CD4-positive, alpha-beta T cell treated with Interleukin-15 for 1 hour (primary cell): Measurements from ENCODE around the gene SUV39H1.
"Not testable (repeated sequence)": the region's sequence is repeated elsewhere in the genome, so short reads cannot be mapped to it uniquely, and the experiment has no call there.

Source experiments
- DNase-seq: peaks from one replicate; pipeline ENCODE4 v3.0.0-alpha.2; 2020

The SUV39H1 gene

GRCh38 chrX:48696301-48696908, at the start of gene SUV39H1:
SUV39H1 (plus strand) TSS chrX:48696734; CDS start chrX:48696785, 51 bp downstream.
- DNase-seq = peak; percentile 92

GRCh38 chrX:48648336-48648751, 48.2 kb upstream of the SUV39H1 start:
- peak; percentile 41 for DNase-seq

DNA sequence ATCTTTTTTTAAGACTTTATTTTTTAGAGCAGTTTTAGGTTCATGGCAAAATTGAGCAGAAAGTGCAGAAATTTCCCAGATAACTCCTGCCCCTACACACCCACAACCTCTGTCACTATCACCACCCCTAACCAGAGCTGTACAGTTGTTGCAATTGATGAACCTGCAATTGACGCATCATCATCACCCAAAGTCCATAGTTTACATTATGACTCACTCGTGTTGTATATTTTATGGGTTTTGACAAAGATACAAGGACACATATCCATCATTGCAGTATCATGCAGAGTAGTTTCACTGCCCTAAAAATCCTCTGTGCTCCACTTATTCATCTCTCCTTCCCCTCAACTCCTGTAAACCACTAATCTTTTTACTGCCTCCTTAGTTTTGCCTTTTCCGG, 47.4 kb upstream of the SUV39H1 start:
- DNase-seq = no peak

- not testable (repeated sequence) for DNase-seq
Measured at GRCh38 chrX:48652055-48652579, 44.4 kb upstream of the SUV39H1 start.

DNA sequence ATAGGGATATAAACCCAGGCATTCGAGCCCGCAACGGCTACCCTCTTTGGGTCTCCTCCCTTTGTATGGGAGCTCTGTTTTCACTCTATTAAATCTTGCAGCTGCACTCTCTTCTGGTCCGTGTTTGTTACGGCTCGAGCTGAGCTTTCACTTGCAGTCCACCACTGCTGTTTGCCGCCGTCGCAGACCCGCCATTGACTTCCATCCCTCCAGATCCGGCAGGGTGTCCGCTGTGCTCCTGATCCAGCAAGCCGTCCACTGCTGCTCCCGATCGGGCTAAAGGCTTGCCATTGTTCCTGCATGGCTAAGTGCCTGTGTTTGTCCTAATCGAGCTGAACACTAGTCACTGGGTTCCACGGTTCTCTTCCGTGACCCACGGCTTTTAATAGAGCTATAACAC, 41.8 kb upstream of the SUV39H1 start:
- DNase-seq = not testable (repeated sequence)

- not testable (repeated sequence) for DNase-seq
Measured at GRCh38 chrX:48659686-48660085, 36.8 kb upstream of the SUV39H1 start.

DNA sequence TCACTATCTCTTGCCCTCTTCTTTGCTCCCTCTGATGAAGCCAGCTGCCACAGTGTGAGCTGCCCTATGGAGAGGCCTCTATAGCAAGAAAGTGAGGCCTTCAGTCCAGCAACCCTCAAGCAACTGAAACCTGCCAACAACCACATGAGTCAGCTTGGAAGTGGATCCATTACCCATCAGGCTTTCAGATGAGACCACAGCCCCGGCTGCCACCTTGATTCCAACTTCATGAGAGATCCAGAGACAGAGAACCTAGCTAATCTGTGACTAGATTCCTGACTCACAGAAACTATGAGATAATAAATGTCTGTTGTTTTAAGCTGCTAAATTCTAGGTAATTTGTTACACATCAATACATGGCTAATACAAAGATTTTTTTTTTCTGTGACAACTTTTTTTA, 33.3 kb upstream of the SUV39H1 start:
- DNase-seq = no peak

- DNase-seq = no peak
Measured at GRCh38 chrX:48664156-48664555, 32.4 kb upstream of the SUV39H1 start.

GRCh38 chrX:48665991-48666390, 30.5 kb upstream of the SUV39H1 start:
- DNase-seq = no peak

DNA sequence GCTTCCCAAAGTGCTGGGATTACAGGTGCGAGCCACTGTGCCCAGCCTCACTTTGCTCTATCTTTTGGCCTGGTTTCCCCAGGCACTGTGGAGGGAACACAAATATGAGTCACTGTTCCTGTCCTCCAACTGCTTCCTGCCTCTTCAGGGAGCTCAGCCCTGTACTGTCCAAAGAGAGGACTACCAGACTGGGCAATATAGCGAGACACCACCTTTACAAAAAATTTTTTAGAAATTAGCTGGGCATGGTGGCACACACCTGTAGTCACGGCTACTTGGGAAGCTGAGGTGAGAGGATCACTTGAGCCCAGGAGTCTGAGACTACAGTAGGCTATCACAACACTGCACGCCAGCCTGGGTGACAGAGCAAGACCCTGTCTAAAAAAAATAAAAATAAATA, 29.9 kb upstream of the SUV39H1 start:
- no peak for DNase-seq

DNA sequence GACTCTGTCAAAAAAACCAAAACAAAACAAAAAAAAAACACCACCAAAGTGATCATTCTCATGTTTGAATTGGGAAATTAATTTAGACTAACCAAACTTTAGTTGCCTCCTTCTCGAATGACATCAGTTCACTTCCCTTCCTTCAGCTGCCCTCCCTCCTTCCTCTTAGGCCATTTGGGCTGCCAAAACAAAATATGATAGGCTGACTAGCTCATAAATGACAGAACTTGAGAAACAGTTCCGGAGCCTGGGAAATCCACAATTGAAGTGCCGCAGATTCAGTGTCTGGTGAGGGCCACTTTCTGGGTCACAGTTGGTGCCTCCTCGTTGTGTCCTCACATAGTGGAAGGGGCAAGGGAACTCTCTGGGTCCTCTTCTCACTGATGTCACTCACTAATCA, 29.0 kb upstream of the SUV39H1 start:
- DNase-seq = peak; percentile 50

- DNase-seq = not testable (repeated sequence)
Measured at GRCh38 chrX:48668187-48668586, 28.3 kb upstream of the SUV39H1 start.

DNA sequence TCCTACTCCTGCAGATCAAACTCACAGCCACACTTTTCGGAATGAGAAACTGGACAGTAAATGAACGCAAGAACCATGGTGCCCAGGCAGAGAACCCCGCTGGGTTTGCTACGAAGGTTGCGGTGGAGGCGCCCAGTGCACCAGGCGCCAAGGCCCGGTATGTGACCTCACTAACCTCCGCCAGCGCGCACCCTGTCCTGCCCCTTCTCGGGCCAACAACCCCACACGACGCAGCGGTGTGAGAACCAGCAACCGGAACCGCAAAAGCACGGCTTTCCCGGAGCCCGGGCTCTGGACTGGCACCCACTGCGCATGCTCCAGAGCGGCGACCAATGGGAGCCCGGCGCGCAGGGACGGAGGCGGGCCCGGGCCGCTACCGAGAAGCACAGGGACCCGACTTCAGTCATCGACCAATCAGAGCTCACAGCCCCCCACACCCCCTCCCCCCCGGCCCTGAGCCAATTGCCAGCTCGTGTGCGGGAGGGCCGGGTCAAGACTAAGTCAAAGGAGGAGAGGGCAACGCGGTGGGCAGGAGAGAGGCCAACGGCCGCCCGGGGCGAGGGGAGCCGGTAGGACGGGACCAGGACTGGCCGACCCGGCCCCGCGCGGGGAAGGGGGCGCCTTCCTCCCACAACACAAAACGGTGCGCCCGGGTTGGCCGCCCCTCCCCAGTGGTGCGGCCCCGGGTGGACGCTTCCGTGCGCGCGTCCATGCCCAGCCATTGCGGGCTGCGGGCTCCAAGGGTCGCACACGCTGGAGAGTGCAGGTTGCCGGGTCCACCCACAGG, 20.2 kb upstream of the SUV39H1 start:
- peak; percentile 93 for DNase-seq

GRCh38 chrX:48676893-48677270, 19.7 kb upstream of the SUV39H1 start:
- no peak for DNase-seq

- DNase-seq = no peak
Measured at GRCh38 chrX:48677516-48677915, 19.0 kb upstream of the SUV39H1 start.

DNA sequence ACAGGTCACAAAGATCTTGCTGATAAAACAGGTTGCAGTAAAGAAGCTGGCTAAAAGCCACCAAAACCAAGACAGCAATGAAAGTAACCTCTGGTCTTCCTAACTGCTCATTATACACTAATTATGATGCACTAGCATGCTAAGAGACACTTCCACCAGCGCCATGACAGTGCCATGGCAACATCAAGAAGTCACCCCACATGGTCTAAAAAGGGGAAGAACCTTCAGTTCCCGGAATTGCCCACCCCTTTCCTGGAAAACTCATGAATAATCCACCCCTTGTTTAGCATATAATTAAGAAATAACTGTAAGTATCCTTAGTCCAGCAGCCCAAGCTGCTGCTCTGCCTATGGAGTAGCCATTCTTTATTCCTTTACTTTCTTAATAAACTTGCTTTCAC, 16.1 kb upstream of the SUV39H1 start:
- DNase-seq = peak; percentile 54

- DNase-seq = not testable (repeated sequence)
Measured at GRCh38 chrX:48680925-48681324, 15.6 kb upstream of the SUV39H1 start.

GRCh38 chrX:48681539-48682183, 14.9 kb upstream of the SUV39H1 start:
- no peak for DNase-seq

DNA sequence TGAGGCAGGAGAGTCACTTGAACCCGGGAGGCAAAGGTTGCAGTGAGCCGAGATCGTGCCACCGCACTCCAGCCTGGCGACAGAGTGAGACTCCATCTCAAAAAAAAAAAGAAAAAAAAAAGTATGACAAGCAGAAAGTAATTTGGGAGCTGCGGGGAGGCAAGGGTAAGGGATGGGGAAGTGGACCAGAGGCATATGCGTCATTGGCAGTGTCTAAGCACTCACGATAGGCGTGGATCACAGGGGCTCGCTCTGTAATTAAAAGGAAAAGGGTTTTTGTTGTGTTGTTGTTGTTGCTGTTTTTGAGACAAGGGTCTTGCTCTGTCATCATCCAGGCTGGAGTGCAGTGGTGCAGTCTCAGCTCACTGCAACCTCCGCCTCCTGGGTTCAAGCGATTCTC, 13.7 kb upstream of the SUV39H1 start:
- peak; percentile 61 for DNase-seq

DNA sequence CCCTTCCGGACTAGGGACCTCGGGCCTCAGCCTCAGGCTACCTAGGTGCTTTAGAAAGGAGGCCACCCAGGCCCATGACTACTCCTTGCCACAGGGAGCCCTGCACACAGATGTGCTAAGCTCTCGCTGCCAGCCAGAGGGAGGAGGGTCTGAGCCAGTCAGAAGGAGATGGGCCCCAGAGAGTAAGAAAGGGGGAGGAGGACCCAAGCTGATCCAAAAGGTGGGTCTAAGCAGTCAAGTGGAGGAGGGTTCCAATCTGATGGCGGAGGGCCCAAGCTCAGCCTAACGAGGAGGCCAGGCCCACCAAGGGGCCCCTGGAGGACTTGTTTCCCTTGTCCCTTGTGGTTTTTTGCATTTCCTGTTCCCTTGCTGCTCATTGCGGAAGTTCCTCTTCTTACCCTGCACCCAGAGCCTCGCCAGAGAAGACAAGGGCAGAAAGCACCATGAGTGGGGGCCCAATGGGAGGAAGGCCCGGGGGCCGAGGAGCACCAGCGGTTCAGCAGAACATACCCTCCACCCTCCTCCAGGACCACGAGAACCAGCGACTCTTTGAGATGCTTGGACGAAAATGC, 13.0 kb upstream of the SUV39H1 start, which contains the start of gene WAS:
TSS of gene WAS (plus strand) at position 389 of the 572 bp plus-strand sequence. CDS start at position 444, 55 bp downstream.
- DNase-seq = peak; percentile 70

DNA sequence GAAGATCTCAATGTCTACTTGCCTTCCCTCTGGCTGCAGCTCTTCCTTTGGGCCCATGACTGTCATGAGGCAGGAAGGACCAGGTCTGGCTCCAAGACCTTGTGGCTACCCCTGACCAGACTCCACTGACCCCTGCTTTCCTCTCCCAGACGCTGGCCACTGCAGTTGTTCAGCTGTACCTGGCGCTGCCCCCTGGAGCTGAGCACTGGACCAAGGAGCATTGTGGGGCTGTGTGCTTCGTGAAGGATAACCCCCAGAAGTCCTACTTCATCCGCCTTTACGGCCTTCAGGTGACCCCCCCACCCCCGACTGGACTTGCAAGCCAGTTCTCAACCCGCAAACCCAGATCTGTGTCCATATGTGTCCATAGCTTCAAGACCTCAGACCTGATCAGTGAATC, 12.4 kb upstream of the SUV39H1 start:
- DNase-seq = no peak

DNA sequence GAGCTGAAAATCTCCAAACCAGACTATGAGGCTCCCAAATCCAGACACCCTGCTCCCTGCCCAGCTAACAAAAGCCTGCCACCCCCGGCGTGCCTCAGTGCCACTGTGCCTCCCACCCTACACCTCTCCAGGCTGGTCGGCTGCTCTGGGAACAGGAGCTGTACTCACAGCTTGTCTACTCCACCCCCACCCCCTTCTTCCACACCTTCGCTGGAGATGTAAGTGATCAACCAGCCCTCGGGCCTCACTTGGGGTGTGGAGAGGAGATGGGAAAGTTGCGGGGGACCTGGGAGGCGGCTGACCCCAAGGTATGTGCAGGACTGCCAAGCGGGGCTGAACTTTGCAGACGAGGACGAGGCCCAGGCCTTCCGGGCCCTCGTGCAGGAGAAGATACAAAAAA, 11.1 kb upstream of the SUV39H1 start:
- no peak for DNase-seq

DNA sequence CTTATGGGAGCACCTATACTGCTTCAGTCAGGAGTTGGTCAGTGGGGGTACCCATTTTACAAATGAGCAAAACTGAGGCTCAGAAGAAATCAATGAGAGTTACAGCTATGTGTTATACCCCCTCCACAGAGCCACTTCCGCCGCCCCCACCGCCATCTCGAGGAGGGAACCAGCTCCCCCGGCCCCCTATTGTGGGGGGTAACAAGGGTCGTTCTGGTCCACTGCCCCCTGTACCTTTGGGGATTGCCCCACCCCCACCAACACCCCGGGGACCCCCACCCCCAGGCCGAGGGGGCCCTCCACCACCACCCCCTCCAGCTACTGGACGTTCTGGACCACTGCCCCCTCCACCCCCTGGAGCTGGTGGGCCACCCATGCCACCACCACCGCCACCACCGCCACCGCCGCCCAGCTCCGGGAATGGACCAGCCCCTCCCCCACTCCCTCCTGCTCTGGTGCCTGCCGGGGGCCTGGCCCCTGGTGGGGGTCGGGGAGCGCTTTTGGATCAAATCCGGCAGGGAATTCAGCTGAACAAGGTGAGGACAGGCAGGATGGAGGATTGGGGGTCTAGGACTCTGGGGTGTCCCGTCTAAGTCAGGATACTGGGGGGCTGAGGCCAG, 7.9 kb upstream of the SUV39H1 start:
- no peak for DNase-seq
